DND-41 (cell line): ENCODE results near the gene SLC16A1.

Source experiments
- EZH2 ChIP-seq: IDR thresholded peaks from 3 replicates; pipeline ENCODE4 v1.6.1; 2012; ENCODE audit warnings: borderline replicate concordance, low read depth, mild to moderate bottlenecking, moderate library complexity, low read length, inconsistent platforms; ENCODE audit not compliant: severe bottlenecking
- TF ChIP-seq, protein P1 (sequence below): IDR thresholded peaks from 2 replicates; pipeline ENCODE4 v1.5.1; 2012; ENCODE audit warnings: borderline replicate concordance, low read length, moderate library complexity, mild to moderate bottlenecking; ENCODE audit not compliant: poor library complexity, severe bottlenecking; ENCODE audit errors: extremely low read depth

DNA sequence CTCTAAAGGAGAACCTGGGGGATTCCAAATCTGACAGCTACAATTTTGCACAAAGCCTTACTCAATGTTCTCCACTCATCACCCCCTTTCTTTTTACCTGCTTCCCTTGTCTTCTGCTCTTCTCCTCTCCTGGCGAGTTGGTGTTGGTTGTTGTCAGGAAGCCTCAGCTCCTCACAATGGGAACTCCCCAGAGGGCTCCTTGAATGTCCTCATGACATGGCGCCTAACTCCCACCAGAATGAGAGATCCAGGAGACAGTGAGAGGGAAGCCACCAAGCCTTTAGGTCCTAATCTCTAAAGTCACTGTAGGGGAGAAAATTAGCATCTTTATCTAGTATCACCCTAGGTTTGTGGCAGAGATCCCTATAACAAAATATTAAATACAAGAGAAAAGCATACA, 87.8 kb downstream of the SLC16A1 start:
- no peak for TF ChIP-seq EZH2
- TF ChIP-seq, protein P1, sequence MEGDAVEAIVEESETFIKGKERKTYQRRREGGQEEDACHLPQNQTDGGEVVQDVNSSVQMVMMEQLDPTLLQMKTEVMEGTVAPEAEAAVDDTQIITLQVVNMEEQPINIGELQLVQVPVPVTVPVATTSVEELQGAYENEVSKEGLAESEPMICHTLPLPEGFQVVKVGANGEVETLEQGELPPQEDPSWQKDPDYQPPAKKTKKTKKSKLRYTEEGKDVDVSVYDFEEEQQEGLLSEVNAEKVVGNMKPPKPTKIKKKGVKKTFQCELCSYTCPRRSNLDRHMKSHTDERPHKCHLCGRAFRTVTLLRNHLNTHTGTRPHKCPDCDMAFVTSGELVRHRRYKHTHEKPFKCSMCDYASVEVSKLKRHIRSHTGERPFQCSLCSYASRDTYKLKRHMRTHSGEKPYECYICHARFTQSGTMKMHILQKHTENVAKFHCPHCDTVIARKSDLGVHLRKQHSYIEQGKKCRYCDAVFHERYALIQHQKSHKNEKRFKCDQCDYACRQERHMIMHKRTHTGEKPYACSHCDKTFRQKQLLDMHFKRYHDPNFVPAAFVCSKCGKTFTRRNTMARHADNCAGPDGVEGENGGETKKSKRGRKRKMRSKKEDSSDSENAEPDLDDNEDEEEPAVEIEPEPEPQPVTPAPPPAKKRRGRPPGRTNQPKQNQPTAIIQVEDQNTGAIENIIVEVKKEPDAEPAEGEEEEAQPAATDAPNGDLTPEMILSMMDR, result no peak
